NK-92 (cell line): ENCODE measurements around the gene SATB1.

ENCODE experiments used
- DNase-seq: peaks from one replicate; lab custom pipeline; 2025; ENCODE audit not compliant: unreplicated experiment; lab: John Stamatoyannopoulos, UW

The SATB1 gene

DNA sequence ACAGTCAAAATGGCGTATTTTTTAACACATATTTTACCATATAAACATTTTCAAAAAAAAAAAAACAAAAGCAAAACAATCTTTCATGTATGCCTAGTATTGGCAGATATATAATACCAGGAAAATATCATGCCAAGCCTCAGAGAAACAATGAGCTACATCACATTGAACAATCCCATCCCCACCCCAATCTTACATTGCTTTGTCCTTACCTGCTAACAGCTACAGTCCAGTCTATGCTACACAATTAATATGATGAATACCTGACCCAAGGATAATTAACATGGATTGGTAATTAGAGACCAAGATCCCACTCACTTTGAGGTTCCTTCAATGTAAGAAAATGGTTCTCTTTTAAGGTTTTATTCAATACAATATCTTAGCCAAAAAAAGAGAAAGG is 7.6 kb upstream of the SATB1 start:
- no peak for DNase-seq

DNA sequence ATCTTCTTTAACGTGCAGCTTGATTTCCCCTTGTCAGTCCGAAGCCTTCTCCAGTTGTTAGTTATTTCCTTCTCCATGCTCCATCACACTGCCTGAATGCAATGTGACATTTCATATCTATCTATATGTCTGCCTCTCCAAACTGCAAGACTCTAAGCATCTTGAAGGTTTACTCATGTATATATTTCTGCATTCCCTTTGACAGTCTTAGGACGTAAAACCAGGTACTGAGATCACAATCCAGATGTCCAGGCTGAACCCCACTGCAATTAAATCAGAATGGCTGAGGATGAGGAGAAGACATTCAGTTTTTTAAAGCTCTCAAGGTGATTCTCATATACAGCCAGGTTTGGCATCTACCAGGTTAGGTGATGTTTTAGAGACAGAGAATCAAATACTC is 6.1 kb upstream of the SATB1 start:
- DNase-seq = no peak

DNA sequence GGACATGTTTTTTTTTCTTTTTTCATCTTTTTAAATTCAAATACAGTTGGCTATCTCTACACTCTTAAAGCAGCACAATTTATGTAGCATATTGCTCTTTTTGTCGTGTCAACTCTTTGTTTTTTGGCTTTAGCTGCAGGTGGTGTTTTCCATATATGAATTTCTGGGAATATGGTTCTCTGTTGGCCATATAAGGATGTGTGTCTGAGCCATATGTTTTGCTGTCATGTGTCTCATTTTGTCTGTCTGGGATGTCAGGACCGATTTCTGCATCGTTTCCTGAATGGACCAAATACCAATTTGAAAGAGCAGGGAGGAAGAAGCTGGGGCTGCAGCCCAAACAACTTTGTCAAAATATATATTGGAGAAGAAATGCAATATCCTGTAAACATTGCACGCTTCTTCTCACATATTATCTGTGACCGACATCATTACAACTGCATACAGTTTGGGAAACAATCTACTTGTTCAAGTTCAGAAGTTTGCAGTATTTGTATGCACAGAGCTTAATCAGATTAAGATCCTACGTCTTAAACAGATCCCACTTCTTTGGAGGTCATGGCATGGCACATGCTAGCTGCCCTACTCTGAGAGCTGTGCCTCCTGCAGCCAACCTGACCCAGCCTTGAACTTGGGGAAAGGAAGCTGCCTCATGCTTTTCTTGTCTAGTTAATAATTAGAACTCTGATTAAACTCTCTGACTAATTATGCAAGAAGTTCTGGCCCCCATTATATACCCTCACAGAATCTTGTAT is 4.0 kb upstream of the SATB1 start:
- DNase-seq = no peak

- DNase-seq = no peak
These were observed 2.9 kb upstream of the SATB1 start for GRCh38 chr3:18428036-18428435.

GRCh38 chr3:18426597-18427193 is 1.6 kb upstream of the SATB1 start:
- DNase-seq = no peak

DNA sequence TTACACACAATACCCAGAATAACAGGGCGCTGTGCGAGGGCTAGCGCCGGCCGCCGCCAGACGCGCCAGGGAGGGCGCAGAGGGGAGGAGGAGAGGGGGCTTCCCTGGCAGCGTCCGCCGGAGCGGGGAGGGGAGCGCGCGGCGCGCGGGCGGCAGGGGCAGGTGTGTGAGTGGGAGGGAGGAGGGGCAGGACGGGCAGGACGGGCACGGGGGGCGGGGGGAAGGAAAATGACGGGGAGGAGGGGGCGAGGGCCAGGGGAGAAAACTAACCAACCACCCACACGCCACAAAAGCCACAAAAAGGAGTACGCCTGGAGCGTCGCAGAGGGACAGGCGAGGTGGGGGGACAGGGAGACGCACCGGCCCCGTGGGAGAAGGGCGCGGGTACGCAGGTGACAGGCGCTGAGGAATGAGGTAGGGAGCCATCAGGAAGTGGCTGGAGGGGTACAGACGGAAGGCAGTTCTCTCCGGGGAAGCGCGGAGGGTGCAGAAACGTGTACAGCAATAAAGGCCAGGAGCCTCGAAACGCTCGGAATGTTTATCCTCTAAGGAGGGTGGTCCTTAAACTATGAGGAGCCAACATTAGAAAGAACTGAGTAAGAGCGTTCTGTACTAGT is 610 bp upstream of the SATB1 start:
- peak; percentile 4 for DNase-seq

GRCh38 chr3:18424213-18424728 is 868 bp downstream of the SATB1 start:
- DNase-seq = no peak

GRCh38 chr3:18423401-18424212 is 1.5 kb downstream of the SATB1 start:
- DNase-seq = no peak

GRCh38 chr3:18422972-18423371 is 2.2 kb downstream of the SATB1 start:
- no peak for DNase-seq

DNA sequence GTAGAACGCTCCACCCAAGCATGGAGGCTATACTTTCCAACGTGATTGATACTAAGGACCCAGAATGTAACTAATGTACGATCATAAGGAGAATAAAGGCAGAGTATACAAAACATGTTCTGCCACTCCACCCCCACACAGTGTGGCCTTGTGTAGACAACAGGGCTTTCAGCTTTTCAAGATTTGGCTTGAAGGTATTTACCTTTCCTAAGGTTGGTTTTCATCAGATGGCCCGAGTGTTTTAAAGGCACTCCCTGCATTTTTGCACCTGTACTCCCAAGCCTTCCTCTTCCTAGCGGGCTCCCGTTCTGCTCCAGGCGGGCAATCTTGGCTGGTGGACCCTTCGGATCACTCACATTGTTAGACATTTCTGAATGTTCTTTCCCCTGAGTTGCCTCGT is 4.6 kb downstream of the SATB1 start:
- no peak for DNase-seq

DNA sequence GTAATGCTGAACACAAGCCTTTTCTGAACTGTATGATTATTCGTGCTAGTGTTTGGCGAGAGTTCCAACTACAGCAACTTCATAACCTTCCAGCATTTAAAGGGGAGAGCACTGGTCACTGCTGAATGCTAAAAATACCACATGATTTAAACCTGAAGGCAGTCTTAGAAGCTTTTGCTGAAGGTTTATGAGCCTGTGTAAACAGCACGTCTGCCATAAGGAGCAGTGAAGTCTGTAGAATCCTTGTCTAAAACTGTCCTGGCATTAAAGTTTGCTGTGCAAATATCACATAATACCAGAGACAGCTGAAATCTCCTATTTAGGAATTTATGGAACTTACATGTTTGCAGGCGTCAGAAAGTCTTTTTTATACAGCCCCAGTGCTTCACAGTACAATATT is 5.9 kb downstream of the SATB1 start:
- no peak for DNase-seq

GRCh38 chr3:18417904-18418572 is 7.1 kb downstream of the SATB1 start:
- no peak for DNase-seq

DNA sequence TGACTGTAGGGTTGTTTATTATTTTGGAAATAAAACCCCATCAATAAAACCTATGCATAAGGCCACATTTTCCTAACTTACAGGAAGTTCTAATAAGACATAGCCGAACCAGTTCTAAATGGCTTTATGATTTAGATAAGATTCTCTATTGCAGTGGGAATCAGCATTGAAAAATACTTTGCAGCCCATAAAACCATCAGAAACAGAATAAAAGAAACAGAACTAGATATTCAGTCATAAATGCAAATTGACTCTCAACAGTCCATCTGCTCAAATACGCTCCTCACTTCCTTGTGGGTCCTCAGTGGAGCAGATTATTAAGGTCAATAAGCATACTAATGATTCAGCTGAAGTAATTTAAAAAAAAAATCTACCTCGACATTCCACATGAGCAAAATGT is 8.8 kb downstream of the SATB1 start:
- no peak for DNase-seq

- no peak for DNase-seq
These were observed 9.3 kb downstream of the SATB1 start for GRCh38 chr3:18415839-18416238.

- no peak for DNase-seq
These were observed 10.0 kb downstream of the SATB1 start for GRCh38 chr3:18415167-18415566.

- DNase-seq = no peak
These were observed 12.5 kb downstream of the SATB1 start for GRCh38 chr3:18412684-18413083.

DNA sequence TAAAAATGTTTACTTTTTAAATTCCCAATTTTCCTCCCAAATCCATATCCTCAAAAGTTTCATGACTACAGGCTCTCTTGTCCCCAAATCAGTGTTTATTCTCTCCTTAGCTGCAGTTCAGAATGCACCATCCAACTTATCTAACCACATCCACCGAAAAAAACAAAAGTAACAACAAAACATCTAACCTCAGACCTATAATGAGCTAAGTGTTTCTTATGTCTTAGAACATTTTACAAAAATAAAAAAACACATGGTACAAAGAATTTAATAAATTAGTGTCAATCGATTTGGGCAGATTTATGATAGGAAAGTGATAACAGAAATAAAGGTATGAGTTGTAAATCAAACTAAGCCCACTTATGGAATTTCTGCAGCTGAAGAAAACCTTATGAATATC is 13.6 kb downstream of the SATB1 start:
- DNase-seq = no peak

DNA sequence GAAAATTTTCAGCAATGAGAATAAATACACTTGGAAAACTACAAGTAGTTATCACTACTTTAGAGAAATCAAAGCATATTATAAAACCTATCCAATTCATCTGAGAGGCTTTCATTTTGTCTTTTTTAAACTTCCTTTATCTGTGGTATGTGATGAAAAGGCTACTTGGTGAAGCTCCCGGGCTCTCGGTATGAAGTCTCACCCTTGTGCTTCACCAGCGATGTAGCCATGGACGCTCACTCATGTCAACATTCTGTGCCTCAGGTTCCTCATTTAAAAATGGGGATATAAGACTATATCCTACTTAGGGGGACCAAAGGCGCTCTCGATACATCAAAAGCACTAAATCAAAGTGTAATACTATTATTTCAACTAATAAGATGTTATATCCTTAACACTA is 14.9 kb downstream of the SATB1 start:
- no peak for DNase-seq

DNA sequence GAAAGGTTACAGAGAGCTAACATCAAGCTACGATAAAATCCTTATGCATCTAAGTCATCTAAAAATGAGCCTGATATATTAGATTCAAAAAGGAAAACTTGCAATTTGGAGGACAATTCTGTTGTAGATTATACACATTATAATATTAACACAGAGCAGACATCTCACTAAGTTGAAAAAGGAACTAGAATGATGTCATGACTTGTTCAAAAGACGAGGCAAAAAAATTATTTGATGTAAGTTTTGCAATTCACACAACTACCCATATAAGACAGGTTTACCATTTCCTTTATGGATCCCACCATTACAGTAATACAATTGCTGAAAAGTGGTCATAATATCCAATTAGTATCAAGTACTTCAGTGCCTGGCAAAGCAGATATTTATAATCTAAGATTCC is 15.9 kb downstream of the SATB1 start:
- no peak for DNase-seq

GRCh38 chr3:18405141-18405540 is 20.0 kb downstream of the SATB1 start:
- DNase-seq = no peak

- no peak for DNase-seq
These were observed 22.1 kb downstream of the SATB1 start for GRCh38 chr3:18403061-18403460.
